Measurements from ENCODE around the gene AGRN.

- no peak for TF ChIP-seq FOXA1 (IDR thresholded peaks at IDR 0.05)
- TF ChIP-seq SUZ12 (IDR thresholded peaks at IDR 0.05), result no peak
- TF ChIP-seq BHLHE40 (IDR thresholded peaks at IDR 0.05; ENCODE audit: borderline replicate concordance), result no peak
- TF ChIP-seq SP1 (IDR thresholded peaks at IDR 0.05), result no peak
- TF ChIP-seq L3MBTL2 (conservative IDR thresholded peaks at IDR 0.05), result no peak; the same call in 1 of the 2 replicates
- TF ChIP-seq FOXM1 (IDR thresholded peaks at IDR 0.05; ENCODE audit: borderline replicate concordance), result no peak
Observed at GRCh38 chr1:1079408-1080121, 59.6 kb downstream of the AGRN start.
